H1 (cell line): ENCODE data around the gene MLLT11. TPM values are rescaled to one million over a fixed set of nuclear protein-coding genes. Genes with fewer than 3 reads are reported as not detected.

ENCODE experiments used
- CTCF ChIA-PET: fragments of 300-600 bp; sonication (Branson Sonifier 250); formaldehyde crosslinking; loops from one replicate; lab custom pipeline; 2021; ENCODE audit not compliant: partially characterized antibody; lab: Charles Lee
- POLR2A ChIA-PET: fragments of 300-600 bp; sonication (Branson Sonifier 250); formaldehyde crosslinking; loops from one replicate; lab custom pipeline; 2021; ENCODE audit warnings: inconsistent platforms; ENCODE audit not compliant: partially characterized antibody; lab: Charles Lee
- DNase-seq, 2 experiments: peaks; one replicate each; pipeline versions ENCODE4 v3.0.0 to v3.0.0-alpha.2; 2010 to 2022; ENCODE audit warnings: low spot score in 2 of 2, low read depth in 1 of 2, mixed read lengths in 1 of 2
- FAIRE-seq: peaks from 2 replicates; lab custom pipeline; 2011; peaks lifted over from hg19 to GRCh38; lab: Jason Lieb, UNC
- H2AFZ ChIP-seq: 2 replicates; pipeline ENCODE4 v1.8.1; 2012; ENCODE audit warnings: low read length, inconsistent platforms
- H2AK5ac ChIP-seq: 2 replicates; pipeline ENCODE4 v1.6.1; 2013; ENCODE audit warnings: low read depth, low read length
- H2BK120ac ChIP-seq: replicated peaks from 2 replicates; pipeline ENCODE3; 2013; ENCODE audit warnings: low read depth, low read length, inconsistent platforms
- H2BK12ac ChIP-seq: 2 replicates; pipeline ENCODE4 v1.6.1; 2013; ENCODE audit warnings: low read depth, low read length
- H2BK15ac ChIP-seq: 2 replicates; pipeline ENCODE4 v1.6.1; 2013; ENCODE audit warnings: low read length
- H2BK20ac ChIP-seq: 2 replicates; pipeline ENCODE4 v1.6.1; 2013; ENCODE audit warnings: low read length
- H2BK5ac ChIP-seq: 2 replicates; pipeline ENCODE4 v1.6.1; 2013; ENCODE audit warnings: low read depth, low read length
- H3K14ac ChIP-seq: 2 replicates; pipeline ENCODE4 v1.6.1; 2013; ENCODE audit warnings: inconsistent platforms; ENCODE audit not compliant: insufficient read length
- H3K18ac ChIP-seq: 2 replicates; pipeline ENCODE4 v1.6.1; 2013; ENCODE audit warnings: low read length; ENCODE audit errors: extremely low read depth
- H3K23ac ChIP-seq: 2 replicates; pipeline ENCODE4 v1.6.1; 2013; ENCODE audit warnings: inconsistent platforms; ENCODE audit not compliant: insufficient read length
- H3K23me2 ChIP-seq: 2 replicates; pipeline ENCODE4 v1.6.1; 2013; ENCODE audit warnings: low read depth, low read length
- H3K27ac ChIP-seq: 2 replicates; pipeline ENCODE4 v1.6.1; 2011; ENCODE audit warnings: low read depth, low read length, inconsistent platforms
- H3K27me3 ChIP-seq, 4 experiments: replicated peaks in 1 of 4; 1 replicate in 1 of 4; 2 replicates in 3 of 4; pipeline versions ENCODE4 v1.6.1 to v1.8.1; 2011 to 2013; ENCODE audit warnings: low read length in 3 of 4, mild to moderate bottlenecking in 3 of 4, inconsistent platforms in 2 of 4, mixed read lengths in 2 of 4, moderate library complexity in 1 of 4; ENCODE audit not compliant: control insufficient read depth in 3 of 4, insufficient read depth in 3 of 4; ENCODE audit errors: extremely low read depth in 1 of 4
- H3K36me3 ChIP-seq, 4 experiments: 2 replicates each; pipeline versions ENCODE4 v1.6.1 to v1.8.1; 2011 to 2013; ENCODE audit warnings: mild to moderate bottlenecking in 4 of 4, low read length in 3 of 4, moderate library complexity in 2 of 4, control low read depth in 1 of 4, inconsistent platforms in 1 of 4; ENCODE audit not compliant: insufficient read depth in 4 of 4, control insufficient read depth in 2 of 4
- H3K4ac ChIP-seq: replicated peaks from 2 replicates; pipeline ENCODE3; 2013; ENCODE audit warnings: low read length, low read depth, mixed read lengths, inconsistent platforms; ENCODE audit not compliant: insufficient read length
- H3K4me1 ChIP-seq, 4 experiments: replicated peaks in 1 of 4; 1 replicate in 1 of 4; 2 replicates in 3 of 4; pipeline versions ENCODE4 v1.6.1 to v1.8.1; 2011 to 2013; ENCODE audit warnings: low read length in 3 of 4, inconsistent platforms in 2 of 4, mixed read lengths in 1 of 4; ENCODE audit not compliant: insufficient read depth in 4 of 4, control insufficient read depth in 3 of 4
- H3K4me2 ChIP-seq, 2 experiments: 2 replicates each; pipeline versions ENCODE4 v1.6.1 to v1.8.1; 2011 to 2013; ENCODE audit warnings: low read depth in 2 of 2, low read length in 2 of 2, control low read depth in 1 of 2, inconsistent platforms in 1 of 2, mild to moderate bottlenecking in 1 of 2; ENCODE audit not compliant: insufficient read depth in 1 of 2
- H3K4me3 ChIP-seq, 4 experiments: fragments of 200-600, 300-600 bp in 1 of 4; sonication (generic), shearing (Covaris generic), sonication (Bioruptor Twin) in 1 of 4; 2 replicates each; pipeline versions ENCODE4 v1.5.1 to v1.8.1; 2011 to 2016; ENCODE audit warnings: low read length in 4 of 4, low read depth in 3 of 4, control low read depth in 2 of 4, inconsistent platforms in 2 of 4, mild to moderate bottlenecking in 2 of 4, mixed read lengths in 1 of 4, moderate library complexity in 1 of 4; ENCODE audit not compliant: insufficient read depth in 2 of 4; ENCODE audit errors: extremely low read depth in 1 of 4
- H3K56ac ChIP-seq: replicated peaks from 2 replicates; pipeline ENCODE3; 2013; ENCODE audit warnings: low read depth, mild to moderate bottlenecking, mixed read lengths, low read length, inconsistent platforms; ENCODE audit not compliant: insufficient read length
- H3K79me1 ChIP-seq: 2 replicates; pipeline ENCODE4 v1.6.1; 2013; ENCODE audit warnings: low read depth, low read length, control low read depth
- H3K79me2 ChIP-seq, 2 experiments: 2 replicates each; pipeline versions ENCODE4 v1.6.1 to v1.8.1; 2012 to 2013; ENCODE audit warnings: low read length in 2 of 2, mild to moderate bottlenecking in 2 of 2, inconsistent platforms in 1 of 2; ENCODE audit not compliant: insufficient read depth in 2 of 2, control insufficient read depth in 1 of 2
- H3K9ac ChIP-seq, 4 experiments: replicated peaks in 1 of 4; 1 replicate in 1 of 4; 2 replicates in 3 of 4; pipeline versions ENCODE4 v1.6.1 to v1.8.1; 2011 to 2013; ENCODE audit warnings: low read depth in 3 of 4, low read length in 3 of 4, control low read depth in 2 of 4, mild to moderate bottlenecking in 2 of 4, moderate library complexity in 2 of 4, inconsistent platforms in 1 of 4; ENCODE audit errors: extremely low read depth in 1 of 4
- H3K9me3 ChIP-seq, 2 experiments: 2 replicates each; pipeline versions ENCODE4 v1.6.1 to v1.8.1; 2012 to 2013; ENCODE audit warnings: mild to moderate bottlenecking in 2 of 2, moderate library complexity in 2 of 2, control low read depth in 1 of 2, inconsistent platforms in 1 of 2, low read depth in 1 of 2, low read length in 1 of 2, mixed read lengths in 1 of 2; ENCODE audit not compliant: insufficient read depth in 2 of 2
- H4K20me1 ChIP-seq, 2 experiments: replicated peaks in 1 of 2; 2 replicates each; pipeline versions ENCODE3 to v1.8.1; 2011 to 2013; ENCODE audit warnings: inconsistent platforms in 2 of 2, low read length in 2 of 2, mild to moderate bottlenecking in 1 of 2; ENCODE audit not compliant: insufficient read depth in 2 of 2, control insufficient read depth in 1 of 2
- H4K5ac ChIP-seq: 2 replicates; pipeline ENCODE4 v1.6.1; 2013; ENCODE audit warnings: low read length, low read depth, mixed read lengths, inconsistent platforms; ENCODE audit not compliant: insufficient read length
- H4K8ac ChIP-seq: 2 replicates; pipeline ENCODE4 v1.8.0; 2013; ENCODE audit warnings: mild to moderate bottlenecking, moderate library complexity, low read length, inconsistent platforms; ENCODE audit not compliant: insufficient read depth; ENCODE audit errors: extremely low read depth
- H4K91ac ChIP-seq: replicated peaks from 2 replicates; pipeline ENCODE3; 2013; ENCODE audit warnings: low read length, mixed read lengths, inconsistent platforms; ENCODE audit not compliant: insufficient read length
- BCL11A ChIP-seq, 2 experiments: IDR thresholded peaks; one replicate each; pipeline ENCODE4 v1.6.1; 2011; ENCODE audit warnings: low read depth in 2 of 2, low read length in 2 of 2, mild to moderate bottlenecking in 2 of 2
- CHD1 ChIP-seq: IDR thresholded peaks from 2 replicates; pipeline ENCODE4 v1.6.1; 2012; ENCODE audit warnings: low read depth, low read length, improper control_type of control experiment
- GABPA ChIP-seq: IDR thresholded peaks from 2 replicates; pipeline ENCODE4 v1.6.1; 2011; ENCODE audit warnings: mild to moderate bottlenecking, low read length, moderate library complexity, borderline replicate concordance; ENCODE audit not compliant: insufficient read depth
- HDAC6 ChIP-seq: IDR thresholded peaks from one replicate; pipeline ENCODE4 v1.7.1; 2012; ENCODE audit warnings: low read depth, mild to moderate bottlenecking, inconsistent platforms, low read length, moderate library complexity
- MAX ChIP-seq: IDR thresholded peaks from 2 replicates; pipeline ENCODE4 v1.6.1; 2012; ENCODE audit warnings: inconsistent platforms
- RNF2 ChIP-seq: fragments of 200-900, 300-1000 bp; sonication (generic); IDR thresholded peaks from 2 replicates; pipeline ENCODE4 v1.7.1; 2016; ENCODE audit warnings: borderline replicate concordance, low read depth, mild to moderate bottlenecking, antibody characterized with exemption, low read length; ENCODE audit not compliant: poor library complexity, severe bottlenecking; ENCODE audit errors: missing control alignments
- SIRT6 ChIP-seq: IDR thresholded peaks from one replicate; pipeline ENCODE4 v1.7.1; 2012; ENCODE audit warnings: low read length, inconsistent platforms
- TAF1 ChIP-seq: IDR thresholded peaks from 2 replicates; pipeline ENCODE4 v1.6.1; 2011; ENCODE audit warnings: mild to moderate bottlenecking, low read depth, low read length
- TAF7 ChIP-seq: optimal IDR thresholded peaks from 2 replicates; pipeline ENCODE3; 2011; ENCODE audit warnings: low read depth, mild to moderate bottlenecking, inconsistent platforms, low read length, moderate library complexity, borderline replicate concordance
- WGBS, 2 experiments: shearing (Covaris generic) in 1 of 2; methylation state at CpG; one replicate each; pipeline versions ENCODE4 v1.1.6 to v1.1.7; 2013 to 2015; ENCODE audit warnings: low lambda C conversion rate in 2 of 2, mixed read lengths in 2 of 2, inconsistent platforms in 1 of 2, low coverage in 1 of 2, missing lambda C conversion rate in 1 of 2; ENCODE audit not compliant: insufficient replicate concordance in 2 of 2, insufficient coverage in 1 of 2, insufficient read length in 1 of 2; ENCODE audit errors: extremely low coverage in 1 of 2, missing lambda C conversion rate in 1 of 2; 5-methylcytosine and 5-hydroxymethylcytosine counted together
- polyA plus RNA-seq, 7 experiments: library from polyadenylated mRNA; depleted of rRNA in 3 of 7; stranded (reverse) in 5 of 7; unstranded in 2 of 7; fragments of >200 nt in 5 of 7; fragments of 200-250 nt in 2 of 7; gene quantifications; 1 replicate in 5 of 7; 2 replicates in 1 of 7; 4 replicates in 1 of 7; pipeline versions ENCODE4 v1.2.1 to v1.2.3, GENCODE V29; 2011 to 2013; ENCODE audit warnings: missing spikeins in 2 of 7, mixed read lengths in 2 of 7
- total RNA-seq: library from RNA; stranded (reverse); fragmentation: NEBNext Ultra II Directional; extraction: Animal tissue kit (Norgen Biotek cat#: 25700); gene quantifications from 2 replicates; pipeline ENCODE4 v1.2.1, GENCODE V29; 2021
- TF ChIP-seq, protein P1 (sequence below): IDR thresholded peaks from 2 replicates; pipeline ENCODE4 v1.6.1; 2012; ENCODE audit warnings: inconsistent platforms

MLLT11 gene
- total and polyA plus RNA-seq, 2 of the 8 experiments (the other 6 are each of a cell fraction or from before 2014, with no cell fraction given), result 13.7 to 18.1 TPM

DNA sequence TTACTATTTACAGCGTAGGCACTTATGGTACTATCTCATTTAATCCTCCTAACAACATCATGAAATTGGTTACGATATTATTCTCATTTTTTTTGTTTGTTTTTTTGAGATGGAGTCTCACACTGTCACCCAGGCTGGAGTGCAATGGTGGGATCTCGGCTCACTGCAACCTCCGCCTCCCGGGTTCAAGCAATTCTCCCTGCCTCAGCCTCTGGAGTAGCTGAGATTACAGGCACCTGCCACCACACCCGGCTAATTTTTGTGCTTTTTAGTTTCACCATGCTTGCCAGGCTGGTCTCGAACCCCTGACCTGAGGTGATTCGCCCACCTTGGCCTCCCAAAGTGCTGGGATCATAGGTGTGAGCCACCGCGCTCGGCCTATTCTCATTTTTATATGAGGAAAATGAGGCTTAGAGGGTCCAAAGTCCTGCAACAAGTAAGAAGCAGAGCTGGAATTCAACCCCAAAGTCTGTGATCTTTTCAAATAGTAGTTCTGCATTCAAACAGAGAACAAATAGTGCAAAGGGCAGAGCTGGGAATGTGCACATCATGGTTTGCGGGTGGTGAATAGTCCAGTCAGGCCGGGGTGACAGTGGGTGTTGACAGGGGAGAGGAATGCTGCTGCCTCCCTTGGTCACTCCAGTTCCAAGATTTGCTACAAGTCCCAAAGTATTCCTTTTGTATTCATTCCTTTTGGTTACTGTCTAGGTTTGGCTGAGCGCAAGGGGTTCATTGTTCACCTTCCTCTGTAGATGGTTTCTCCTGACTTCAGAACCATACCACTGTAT is 47.3 kb upstream of the MLLT11 start:
- 91% methylated on average over 14 of the region's 14 CpGs; no CpG with 5 or more reads in 1 of the 2 experiments for WGBS, 2 experiments
- no peak overlapping the region for H3K9ac ChIP-seq
- H3K79me2 ChIP-seq, result peaks cover 0 to 5% of the 10 kb centered on the region in 2 experiments; a peak in 2 of 4 replicates
- H2AFZ ChIP-seq, result no peak overlapping the region
- CTCF ChIA-PET, result interaction anchor here (0.7 to 2.0 kb wide), 4 partner anchors 12 to 24 kb away, joined by 3 to 8 read pairs (median 5); partner anchors contain the start of gene BNIPL
- peaks cover 3% of the 10 kb centered on the region for H3K23me2 ChIP-seq
- no peaks in the 10 kb centered on the region for H3K36me3 ChIP-seq
- H4K8ac ChIP-seq, result no peak overlapping the region
- H3K23ac ChIP-seq, result no peak overlapping the region
- H3K27ac ChIP-seq, result no peak overlapping the region
- H3K9me3 ChIP-seq, result no peaks in the 10 kb centered on the region
- H3K56ac ChIP-seq, result no peak overlapping the region
- no peak overlapping the region for H2AK5ac ChIP-seq
- no peak overlapping the region for H3K14ac ChIP-seq
- H3K4me2 ChIP-seq, result no peak overlapping the region
- POLR2A ChIA-PET, result interaction anchor here (0.6 to 1.3 kb wide), 4 partner anchors 25 to 450 kb away, joined by 3 to 4 read pairs (median 3); no protein-coding TSS in a partner anchor
- H3K18ac ChIP-seq, result no peak overlapping the region
- peaks cover 2 to 5% (median 3%) of the 10 kb centered on the region in 4 experiments; a peak in 4 of 7 replicates for H3K4me1 ChIP-seq
- H3K79me1 ChIP-seq, result no peaks in the 10 kb centered on the region
- no peak overlapping the region for H2BK15ac ChIP-seq
- H2BK20ac ChIP-seq, result no peak overlapping the region
- H2BK120ac ChIP-seq, result no peak overlapping the region
- H3K4me3 ChIP-seq, result no peak overlapping the region
- H4K20me1 ChIP-seq, result no peaks in the 10 kb centered on the region
- DNase-seq, result no peak
- no peak overlapping the region for H4K5ac ChIP-seq
- H3K4ac ChIP-seq, result no peak overlapping the region
- no peak overlapping the region for H2BK5ac ChIP-seq
- H2BK12ac ChIP-seq, result no peak overlapping the region
- no peak overlapping the region for H4K91ac ChIP-seq
- no peak for FAIRE-seq
- no peaks in the 10 kb centered on the region for H3K27me3 ChIP-seq
- TF ChIP-seq RNF2 (no peak), HDAC6 (no peak), TAF1 (no peak), GABPA (no peak), SIRT6 (no peak), BCL11A (IDR thresholded peaks at IDR 0.05; ENCODE audit: low read depth in 2 of 2, low read length in 2 of 2) (no peak), MAX (no peak), TAF7 (no peak), CHD1 (no peak)
- TF ChIP-seq, protein P1, sequence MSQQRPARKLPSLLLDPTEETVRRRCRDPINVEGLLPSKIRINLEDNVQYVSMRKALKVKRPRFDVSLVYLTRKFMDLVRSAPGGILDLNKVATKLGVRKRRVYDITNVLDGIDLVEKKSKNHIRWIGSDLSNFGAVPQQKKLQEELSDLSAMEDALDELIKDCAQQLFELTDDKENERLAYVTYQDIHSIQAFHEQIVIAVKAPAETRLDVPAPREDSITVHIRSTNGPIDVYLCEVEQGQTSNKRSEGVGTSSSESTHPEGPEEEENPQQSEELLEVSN, result no peak
